Naive thymus-derived CD4-positive, alpha-beta T cell (primary cell): Measurements from ENCODE around the gene MGRN1. TPM values are rescaled to one million over a fixed set of nuclear protein-coding genes. Genes with fewer than 3 reads are reported as not detected.
A peak's percentile ranks its signal among the peaks of the same experiment; 100 is the strongest.

Source experiments
- ATAC-seq: fragments of 150-1000 bp; cut with Tn5 transposase; 2 replicates; pipeline ENCODE4 v1.10.0; 2021; ENCODE audit warnings: mild to moderate bottlenecking, moderate library complexity
- CTCF ChIA-PET: fragments of 350-600 bp; sonication (Branson Sonifier 250); formaldehyde crosslinking; loops from one replicate; lab custom pipeline; 2021; ENCODE audit warnings: antibody characterized with exemption; lab: Charles Lee
- POLR2A ChIA-PET: fragments of 350-600 bp; sonication (Branson Sonifier 250); formaldehyde crosslinking; loops from one replicate; lab custom pipeline; 2021; ENCODE audit warnings: antibody characterized with exemption, inconsistent platforms; lab: Charles Lee
- DNase-seq, 9 donors: peaks; one replicate each; pipeline versions ENCODE4 v3.0.0 to v3.0.0-alpha.2; 2020 to 2022; ENCODE audit warnings: mixed read lengths in 1 of 9
- H3K27ac ChIP-seq: one replicate; pipeline ENCODE4 v1.7.0; 2013; ENCODE audit warnings: mild to moderate bottlenecking, low read depth, low read length, moderate library complexity
- H3K27me3 ChIP-seq, 2 donors: one replicate each; pipeline ENCODE4 v1.7.0; 2013; ENCODE audit warnings: low read length in 2 of 2, mild to moderate bottlenecking in 2 of 2, moderate library complexity in 2 of 2; ENCODE audit not compliant: control insufficient read depth in 2 of 2, insufficient read depth in 2 of 2
- H3K36me3 ChIP-seq, 3 experiments: 1 replicate in 2 of 3; 2 replicates in 1 of 3; pipeline ENCODE4 v1.7.0; 2013; ENCODE audit warnings: low read length in 3 of 3, mild to moderate bottlenecking in 3 of 3, moderate library complexity in 1 of 3; ENCODE audit not compliant: insufficient read depth in 3 of 3, control insufficient read depth in 2 of 3
- H3K4me1 ChIP-seq, 2 donors: one replicate each; pipeline ENCODE4 v1.7.0; 2013; ENCODE audit warnings: low read length in 2 of 2, mild to moderate bottlenecking in 2 of 2, moderate library complexity in 1 of 2; ENCODE audit not compliant: control insufficient read depth in 2 of 2, insufficient read depth in 2 of 2
- H3K4me3 ChIP-seq: 2 replicates; pipeline ENCODE4 v1.7.0; 2013; ENCODE audit warnings: mild to moderate bottlenecking, low read length
- H3K9me3 ChIP-seq, 3 experiments: 1 replicate in 2 of 3; 2 replicates in 1 of 3; pipeline ENCODE4 v1.7.0; 2013; ENCODE audit warnings: low read length in 3 of 3; ENCODE audit not compliant: control insufficient read depth in 2 of 3
- H3K27ac Mint-ChIP-seq, 9 donors: one replicate each; pipeline ENCODE4 v1.8.0; 2020 to 2022; ENCODE audit warnings: mixed read lengths in 9 of 9, mild to moderate bottlenecking in 8 of 9, moderate library complexity in 5 of 9, inconsistent platforms in 2 of 9
- H3K27me3 Mint-ChIP-seq, 5 donors: one replicate each; pipeline ENCODE4 v1.8.0; 2021 to 2022; ENCODE audit warnings: mixed read lengths in 5 of 5, mild to moderate bottlenecking in 1 of 5
- H3K36me3 Mint-ChIP-seq, 5 donors: one replicate each; pipeline ENCODE4 v1.8.0; 2020 to 2022; ENCODE audit warnings: mixed read lengths in 5 of 5, mild to moderate bottlenecking in 3 of 5, inconsistent platforms in 1 of 5
- H3K4me1 Mint-ChIP-seq, 7 donors: one replicate each; pipeline ENCODE4 v1.8.0; 2020 to 2022; ENCODE audit warnings: mixed read lengths in 7 of 7, mild to moderate bottlenecking in 3 of 7, inconsistent platforms in 1 of 7
- H3K4me3 Mint-ChIP-seq, 10 donors: one replicate each; pipeline ENCODE4 v1.8.0; 2020 to 2022; ENCODE audit warnings: mild to moderate bottlenecking in 10 of 10, mixed read lengths in 10 of 10, moderate library complexity in 6 of 10, inconsistent platforms in 2 of 10
- H3K9me3 Mint-ChIP-seq, 11 donors: one replicate each; pipeline ENCODE4 v1.8.0; 2020 to 2022; ENCODE audit warnings: mixed read lengths in 11 of 11, mild to moderate bottlenecking in 4 of 11, inconsistent platforms in 1 of 11, moderate library complexity in 1 of 11
- intact Hi-C, 2 donors: fragments of 100-400 bp; cut with micrococcal nuclease; formaldehyde crosslinking; loops; one replicate each; pipeline ENCODE4 v1.15.1; 2023
- polyA plus RNA-seq, 2 donors: library from polyadenylated mRNA; unstranded; fragments of 300-500 nt; fragmentation: Illumina TruSeq; gene quantifications; one replicate each; pipeline ENCODE4 v1.2.3, GENCODE V29; 2021
- total RNA-seq, 6 experiments: library from RNA in 5 of 6; stranded (reverse) in 5 of 6; gene quantifications; 1 replicate in 5 of 6; 2 replicates in 1 of 6; pipeline ENCODE4 v1.2.3 and lab custom pipeline; 2021 to 2026

MGRN1 gene
- total and polyA plus RNA-seq, 7 experiments from 2014 or later: 4.9 to 103 (median 71.1) TPM

GRCh38 chr16:4692460-4693295 is 68.1 kb downstream of the MGRN1 start:
- DNase-seq (peak in 3 of 9 donors; percentile 16 to 32 (median 28)), ATAC-seq (peak; percentile 3)
- Histone ChIP-seq H3K27me3 (no peaks in the 10 kb centered on the region), H3K36me3 (peaks cover 0 to 62% (median 9%) of the 10 kb centered on the region in 3 experiments), H3K4me1 (peaks cover 14% of the 10 kb centered on the region in 2 donors), H3K27ac (peak overlapping the region; percentile 72), H3K9me3 (no peaks in the 10 kb centered on the region), H3K4me3 (peak overlapping the region; percentile 93)
- H3K27ac Mint-ChIP-seq: peak overlapping the region; percentile 69 to 93 (median 88)
- H3K4me1 Mint-ChIP-seq: peaks cover 8 to 23% (median 14%) of the 10 kb centered on the region in 7 donors
- H3K36me3 Mint-ChIP-seq: peaks cover 0 to 3% (median 0%) of the 10 kb centered on the region in 5 donors
- POLR2A ChIA-PET: interaction anchor here (1.1 to 3.3 kb wide), 12 partner anchors 11 to 76 kb away, joined by 3 to 28 read pairs (median 5); partner anchors contain the start of genes ANKS3, DNAAF8 and MGRN1
- CTCF ChIA-PET: interaction anchor here (0.6 to 1.3 kb wide), 2 partner anchors 69 to 135 kb away, joined by 5 to 6 read pairs; partner anchors contain the start of gene MGRN1
- H3K9me3 Mint-ChIP-seq: no peaks in the 10 kb centered on the region
- intact Hi-C loops: loop anchor here (1.0 to 10.0 kb wide), 18 partner anchors 16 to 812 kb away; partner anchors contain the start of genes ANKS3 (in 2 of the 2), DNAAF8 (in 2 of the 2), MGRN1 (in 2 of the 2) and ROGDI (in 2 of the 2)
- H3K27me3 Mint-ChIP-seq: no peaks in the 10 kb centered on the region
- H3K4me3 Mint-ChIP-seq: peak overlapping the region; percentile 78 to 91 (median 86)

GRCh38 chr16:4693296-4693955 is 68.8 kb downstream of the MGRN1 start, which contains the start of gene NUDT16L1:
Gene NUDT16L1 (plus strand): TSS chr16:4693562. CDS start chr16:4693727, 165 bp downstream.
- Histone ChIP-seq H3K4me3 (peak within 1 kb of the TSS; percentile 93), H3K36me3 (peaks cover 0 to 62% (median 9%) of the 10 kb centered on the region in 3 experiments), H3K27ac (peak within 1 kb of the TSS; percentile 93), H3K4me1 (peaks cover 14% of the 10 kb centered on the region in 2 donors), H3K9me3 (no peaks in the 10 kb centered on the region), H3K27me3 (no peaks in the 10 kb centered on the region)
- ChIA-PET CTCF (interaction anchor here (0.6 to 1.3 kb wide), 2 partner anchors 69 to 134 kb away, joined by 5 to 6 read pairs; partner anchors contain the start of gene MGRN1), POLR2A (interaction anchor here (0.7 to 3.3 kb wide), 17 partner anchors 11 to 109 kb away, joined by 3 to 28 read pairs (median 5); partner anchors contain the start of genes ANKS3, DNAAF8, MGRN1 and ROGDI)
- ATAC-seq (peak; percentile 97), DNase-seq (peak; percentile 95 to 99 (median 98))
- peak within 1 kb of the TSS; percentile 78 to 91 (median 86) for H3K4me3 Mint-ChIP-seq
- no peaks in the 10 kb centered on the region for H3K9me3 Mint-ChIP-seq
- intact Hi-C loops: loop anchor here (1.0 to 10.0 kb wide), 18 partner anchors 17 to 813 kb away; partner anchors contain the start of genes ANKS3 (in 2 of the 2), DNAAF8 (in 2 of the 2), MGRN1 (in 2 of the 2) and ROGDI (in 2 of the 2)
- H3K27ac Mint-ChIP-seq: peak within 1 kb of the TSS; percentile 73 to 93 (median 88)
- peaks cover 8 to 23% (median 14%) of the 10 kb centered on the region in 7 donors for H3K4me1 Mint-ChIP-seq
- peaks cover 0 to 3% (median 0%) of the 10 kb centered on the region in 5 donors for H3K36me3 Mint-ChIP-seq
- H3K27me3 Mint-ChIP-seq: no peaks in the 10 kb centered on the region

GRCh38 chr16:4693956-4694641 is 69.5 kb downstream of the MGRN1 start:
- peak in 5 of 9 donors; percentile 53 to 66 (median 59) for DNase-seq

GRCh38 chr16:4694642-4695451 is 70.2 kb downstream of the MGRN1 start:
- no peaks in the 10 kb centered on the region for H3K27me3 Mint-ChIP-seq
- Histone ChIP-seq H3K4me1 (peaks cover 14% of the 10 kb centered on the region in 2 donors), H3K27me3 (no peaks in the 10 kb centered on the region), H3K27ac (peak overlapping the region; percentile 93), H3K4me3 (peak overlapping the region; percentile 20), H3K36me3 (peaks cover 0 to 60% (median 9%) of the 10 kb centered on the region in 3 experiments), H3K9me3 (no peaks in the 10 kb centered on the region)
- POLR2A ChIA-PET: interaction anchor here (0.6 to 3.3 kb wide), 14 partner anchors 19 to 222 kb away, joined by 3 to 28 read pairs (median 6); partner anchors contain the start of genes ANKS3, DNAAF8, MGRN1 and ROGDI
- peak overlapping the region in 8 of 9 donors; percentile 36 to 91 (median 75) for H3K27ac Mint-ChIP-seq
- no peak for ATAC-seq
- intact Hi-C loops: loop anchor here in 1 of 2 donors (10.0 kb wide), 2 partner anchors 260 to 340 kb away; partner anchors contain the start of genes PAM16 and SEC14L5
- CTCF ChIA-PET: interaction anchor here (0.9 to 1.3 kb wide), 3 partner anchors 12 to 79 kb away, joined by 3 read pairs; no protein-coding TSS in a partner anchor
- H3K4me1 Mint-ChIP-seq: peaks cover 8 to 23% (median 14%) of the 10 kb centered on the region in 7 donors
- H3K9me3 Mint-ChIP-seq: no peaks in the 10 kb centered on the region
- H3K4me3 Mint-ChIP-seq: peak overlapping the region; percentile 71 to 91 (median 80)
- peaks cover 0 to 12% (median 3%) of the 10 kb centered on the region in 5 donors for H3K36me3 Mint-ChIP-seq
- no peak for DNase-seq

More at GRCh38 chr16:4693956-4694641, 69.5 kb downstream of the MGRN1 start:
- Histone ChIP-seq H3K27me3 (no peaks in the 10 kb centered on the region), H3K27ac (peak overlapping the region; percentile 93), H3K4me3 (peak overlapping the region; percentile 79), H3K4me1 (peaks cover 14% of the 10 kb centered on the region in 2 donors), H3K9me3 (no peaks in the 10 kb centered on the region), H3K36me3 (peaks cover 0 to 60% (median 9%) of the 10 kb centered on the region in 3 experiments)
- Mint-ChIP-seq H3K9me3 (no peaks in the 10 kb centered on the region), H3K4me1 (peaks cover 8 to 23% (median 14%) of the 10 kb centered on the region in 7 donors), H3K27me3 (no peaks in the 10 kb centered on the region), H3K4me3 (peak overlapping the region; percentile 73 to 91 (median 81)), H3K27ac (peak overlapping the region in 8 of 9 donors; percentile 73 to 91 (median 78)), H3K36me3 (peaks cover 0 to 5% (median 0%) of the 10 kb centered on the region in 5 donors)
- intact Hi-C loops: loop anchor here (1.0 to 10.0 kb wide), 18 partner anchors 17 to 814 kb away; partner anchors contain the start of genes ANKS3 (in 2 of the 2), DNAAF8 (in 2 of the 2), MGRN1 (in 2 of the 2) and ROGDI (in 2 of the 2)
- POLR2A ChIA-PET: interaction anchor here (0.7 to 3.3 kb wide), 14 partner anchors 16 to 109 kb away, joined by 3 to 28 read pairs (median 5); partner anchors contain the start of genes ANKS3, DNAAF8, MGRN1 and ROGDI
- CTCF ChIA-PET: interaction anchor here (0.9 kb wide), 1 partner anchor 44 kb away, joined by 3 read pairs; no protein-coding TSS in a partner anchor
- peak; percentile 46 for ATAC-seq
